Lower lobe of right lung (tissue), 2 donors: ENCODE measurements around the gene HMGCS1. TPM values are rescaled to one million over a fixed set of nuclear protein-coding genes. Genes with fewer than 3 reads are reported as not detected.
"Not testable (repeated sequence)": the region's sequence is repeated elsewhere in the genome, so short reads cannot be mapped to it uniquely, and the experiment has no call there.

ENCODE experiments used
- ATAC-seq, 2 donors: fragments of 200-7000 bp; cut with Tn5 transposase; one replicate each; pipeline ENCODE4 v1.9.1; 2020 to 2022; ENCODE audit warnings: mild to moderate bottlenecking in 2 of 2, moderate library complexity in 2 of 2
- DNase-seq: peaks from one replicate; pipeline ENCODE4 v3.0.0-alpha.2; 2020
- H3K27ac ChIP-seq: fragments of 200-600 bp; one replicate; pipeline ENCODE4 v1.8.0; 2022
- H3K27me3 ChIP-seq: fragments of 200-600 bp; one replicate; pipeline ENCODE4 v1.8.0; 2022; ENCODE audit warnings: low read depth
- H3K36me3 ChIP-seq: fragments of 200-600 bp; one replicate; pipeline ENCODE4 v1.8.0; 2022; ENCODE audit warnings: mild to moderate bottlenecking
- H3K4me1 ChIP-seq: fragments of 200-600 bp; one replicate; pipeline ENCODE4 v1.8.0; 2022
- H3K4me3 ChIP-seq: fragments of 200-600 bp; one replicate; pipeline ENCODE4 v1.8.0; 2022; ENCODE audit warnings: mild to moderate bottlenecking
- H3K9me3 ChIP-seq: fragments of 200-600 bp; one replicate; pipeline ENCODE4 v1.8.0; 2022
- CTCF ChIP-seq: fragments of 200-600 bp; IDR thresholded peaks from one replicate; pipeline ENCODE4 v1.8.0; 2022; ENCODE audit warnings: antibody characterized with exemption, mild to moderate bottlenecking
- intact Hi-C: fragments of 100-400 bp; cut with DNase I; formaldehyde crosslinking; loops from one replicate; pipeline ENCODE4 v1.11.0; 2022
- total RNA-seq: library from RNA; stranded (reverse); fragmentation: NEBNext Ultra II Directional; extraction: Animal tissue kit (Norgen Biotek cat#: 25700); gene quantifications from one replicate; pipeline ENCODE4 v1.2.1, GENCODE V29; 2021
- donor health status: DM: no; HTN: yes; CAD: no; lungs with severe emphysema.

The HMGCS1 gene
- total RNA-seq, 1 donor from 2014 or later, result 119 TPM

GRCh38 chr5:43338862-43339261, 25.6 kb upstream of the HMGCS1 start:
- ATAC-seq, result peak in 1 of 2 donors; percentile 75

GRCh38 chr5:43336159-43336558, 22.9 kb upstream of the HMGCS1 start:
- no peaks in the 10 kb centered on the region for H3K27me3 ChIP-seq
- no peak for ATAC-seq
- DNase-seq, result no peak
- no peak for TF ChIP-seq CTCF
- no peak overlapping the region for H3K4me3 ChIP-seq
- H3K27ac ChIP-seq, result no peak overlapping the region
- peaks cover 8% of the 10 kb centered on the region for H3K9me3 ChIP-seq
- no peaks in the 10 kb centered on the region for H3K36me3 ChIP-seq
- intact Hi-C loops, result no loop called here
- H3K4me1 ChIP-seq, result no peaks in the 10 kb centered on the region

More at GRCh38 chr5:43338862-43339261, 25.6 kb upstream of the HMGCS1 start:
- H3K36me3 ChIP-seq, result no peaks in the 10 kb centered on the region
- TF ChIP-seq CTCF, result no peak
- intact Hi-C loops, result no loop called here
- H3K9me3 ChIP-seq, result peaks cover 8% of the 10 kb centered on the region
- H3K27ac ChIP-seq, result no peak overlapping the region
- no peak overlapping the region for H3K4me3 ChIP-seq
- no peaks in the 10 kb centered on the region for H3K4me1 ChIP-seq
- DNase-seq, result no peak
- H3K27me3 ChIP-seq, result no peaks in the 10 kb centered on the region

DNA sequence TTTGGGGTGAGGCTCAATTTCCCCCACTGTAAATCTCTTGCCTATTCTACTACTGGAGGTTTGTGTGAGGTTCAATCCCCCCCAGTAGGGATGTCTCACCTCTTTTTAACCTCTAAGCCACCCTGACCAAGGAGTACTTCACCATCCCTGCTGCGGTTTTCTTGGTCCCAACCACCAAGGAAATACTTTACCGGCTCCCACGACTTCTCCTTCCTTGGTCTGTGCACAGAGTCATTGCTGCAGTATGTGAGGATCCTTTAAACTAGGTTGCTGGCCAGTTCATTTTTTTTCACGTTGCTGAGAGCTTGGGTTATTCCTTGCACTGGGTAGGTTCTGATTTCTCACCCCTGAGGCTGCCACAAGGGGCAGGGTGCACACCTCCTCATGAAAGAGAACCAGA, 22.5 kb upstream of the HMGCS1 start:
- no peaks in the 10 kb centered on the region for H3K27me3 ChIP-seq
- H3K9me3 ChIP-seq, result peaks cover 8% of the 10 kb centered on the region
- no peak overlapping the region for H3K27ac ChIP-seq
- intact Hi-C loops, result no loop called here
- ATAC-seq (no peak), DNase-seq (no peak)
- H3K4me3 ChIP-seq, result no peak overlapping the region
- no peak for TF ChIP-seq CTCF
- no peaks in the 10 kb centered on the region for H3K36me3 ChIP-seq
- H3K4me1 ChIP-seq, result no peaks in the 10 kb centered on the region

- no peaks in the 10 kb centered on the region for H3K36me3 ChIP-seq
- DNase-seq (no peak), ATAC-seq (no peak)
- intact Hi-C loops, result no loop called here
- TF ChIP-seq CTCF, result no peak
- no peak overlapping the region for H3K4me3 ChIP-seq
- no peaks in the 10 kb centered on the region for H3K4me1 ChIP-seq
- no peaks in the 10 kb centered on the region for H3K27me3 ChIP-seq
- H3K9me3 ChIP-seq, result peaks cover 8% of the 10 kb centered on the region
- no peak overlapping the region for H3K27ac ChIP-seq
Observed at GRCh38 chr5:43332401-43332800, 19.2 kb upstream of the HMGCS1 start.

DNA sequence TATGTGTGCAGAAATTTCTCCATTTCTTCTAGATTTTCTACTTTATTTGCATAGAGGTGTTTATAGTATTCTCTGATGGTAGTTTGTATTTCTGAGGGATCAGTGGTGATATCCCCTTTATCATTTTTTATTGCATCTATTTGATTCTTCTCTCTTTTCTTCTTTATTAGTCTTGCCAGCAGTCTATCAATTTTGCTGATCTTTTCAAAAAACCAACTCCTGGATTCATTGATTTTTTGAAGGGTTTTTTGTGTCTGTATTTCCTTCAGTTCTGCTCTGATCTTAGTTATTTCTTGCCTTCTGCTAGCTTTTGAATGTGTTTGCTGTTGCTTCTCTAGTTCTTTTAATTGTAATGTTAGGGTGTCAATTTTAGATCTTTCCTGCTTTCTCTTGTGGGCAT, 12.4 kb upstream of the HMGCS1 start:
- intact Hi-C loops, H3K36me3 ChIP-seq, H3K27ac ChIP-seq, H3K27me3 ChIP-seq, H3K4me3 ChIP-seq, DNase-seq, H3K9me3 ChIP-seq, ATAC-seq, H3K4me1 ChIP-seq: not testable (repeated sequence)

DNA sequence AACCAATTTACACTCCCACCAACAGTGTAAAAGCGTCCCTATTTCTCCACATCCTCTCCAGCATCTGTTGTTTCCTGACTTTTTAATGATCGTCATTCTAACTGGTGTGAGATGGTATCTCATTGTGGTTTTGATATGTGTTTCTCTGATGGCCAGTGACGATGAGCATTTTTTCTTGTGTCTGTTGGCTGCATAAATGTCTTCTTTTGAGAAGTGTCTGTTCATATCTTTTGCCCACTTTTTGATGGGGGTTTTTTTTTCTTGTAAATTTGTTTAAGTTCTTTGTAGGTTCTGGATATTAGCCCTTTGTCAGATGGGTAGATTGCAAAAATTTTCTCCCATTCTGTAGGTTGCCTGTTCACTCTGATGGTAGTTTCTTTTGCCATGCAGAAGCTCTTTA, 10.3 kb upstream of the HMGCS1 start:
- H3K36me3 ChIP-seq, H3K9me3 ChIP-seq, H3K27me3 ChIP-seq, H3K27ac ChIP-seq, ATAC-seq, DNase-seq, intact Hi-C loops, H3K4me1 ChIP-seq, H3K4me3 ChIP-seq: not testable (repeated sequence)

- intact Hi-C loops, result no loop called here
- no peaks in the 10 kb centered on the region for H3K9me3 ChIP-seq
- DNase-seq (no peak), ATAC-seq (no peak)
- TF ChIP-seq CTCF, result no peak
- H3K4me3 ChIP-seq, result no peak overlapping the region
- H3K36me3 ChIP-seq, result no peaks in the 10 kb centered on the region
- H3K4me1 ChIP-seq, result no peaks in the 10 kb centered on the region
- no peaks in the 10 kb centered on the region for H3K27me3 ChIP-seq
- no peak overlapping the region for H3K27ac ChIP-seq
Observed at GRCh38 chr5:43320846-43321245, 7.6 kb upstream of the HMGCS1 start.
